NB4 (cell line): ENCODE measurements around the gene PMEL.
"Not testable (repeated sequence)": the region's sequence is repeated elsewhere in the genome, so short reads cannot be mapped to it uniquely, and the experiment has no call there.

ENCODE experiments used
- DNase-seq: peaks from one replicate; pipeline ENCODE4 v3.0.0; 2010; ENCODE audit warnings: low read depth
- H3K4me3 ChIP-seq: one replicate; pipeline ENCODE4 v1.5.1; 2011; ENCODE audit warnings: mild to moderate bottlenecking, low read depth, low read length, moderate library complexity
- MYC ChIP-seq: IDR thresholded peaks from 2 replicates; pipeline ENCODE4 v1.6.1; 2011; ENCODE audit warnings: low read depth, low read length
- POLR2A ChIP-seq: IDR thresholded peaks from 2 replicates; pipeline ENCODE4 v1.6.1; 2011; ENCODE audit warnings: mild to moderate bottlenecking; ENCODE audit not compliant: insufficient read length; ENCODE audit errors: extremely low read depth
- TF ChIP-seq, protein P1 (sequence below): IDR thresholded peaks from one replicate; pipeline ENCODE4 v1.5.1; 2012; ENCODE audit warnings: low read depth, low read length
- TF ChIP-seq, protein P2 (sequence below): IDR thresholded peaks from 2 replicates; pipeline ENCODE4 v1.6.1; 2011; ENCODE audit warnings: low read depth, low read length

The PMEL gene

DNA sequence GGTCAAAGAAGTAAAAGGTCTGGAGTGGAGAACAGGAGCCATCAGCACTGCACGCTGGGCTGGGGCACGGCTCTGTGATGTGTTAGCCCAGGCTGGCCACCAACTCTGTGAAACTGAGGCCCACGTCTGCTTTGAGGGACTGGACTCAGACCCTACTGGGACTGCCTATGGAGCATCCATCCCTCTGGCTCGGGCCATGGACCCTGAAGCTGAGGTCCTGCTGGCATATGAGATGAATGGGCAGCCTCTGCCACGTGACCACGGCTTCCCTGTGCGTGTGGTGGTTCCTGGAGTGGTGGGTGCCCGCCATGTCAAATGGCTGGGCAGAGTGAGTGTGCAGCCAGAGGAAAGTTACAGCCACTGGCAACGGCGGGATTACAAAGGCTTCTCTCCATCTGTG, 38.4 kb upstream of the PMEL start:
- H3K4me3 ChIP-seq: no peak overlapping the region
- DNase-seq: no peak
- TF ChIP-seq POLR2A (no peak), MYC (no peak)
- TF ChIP-seq, protein P1, sequence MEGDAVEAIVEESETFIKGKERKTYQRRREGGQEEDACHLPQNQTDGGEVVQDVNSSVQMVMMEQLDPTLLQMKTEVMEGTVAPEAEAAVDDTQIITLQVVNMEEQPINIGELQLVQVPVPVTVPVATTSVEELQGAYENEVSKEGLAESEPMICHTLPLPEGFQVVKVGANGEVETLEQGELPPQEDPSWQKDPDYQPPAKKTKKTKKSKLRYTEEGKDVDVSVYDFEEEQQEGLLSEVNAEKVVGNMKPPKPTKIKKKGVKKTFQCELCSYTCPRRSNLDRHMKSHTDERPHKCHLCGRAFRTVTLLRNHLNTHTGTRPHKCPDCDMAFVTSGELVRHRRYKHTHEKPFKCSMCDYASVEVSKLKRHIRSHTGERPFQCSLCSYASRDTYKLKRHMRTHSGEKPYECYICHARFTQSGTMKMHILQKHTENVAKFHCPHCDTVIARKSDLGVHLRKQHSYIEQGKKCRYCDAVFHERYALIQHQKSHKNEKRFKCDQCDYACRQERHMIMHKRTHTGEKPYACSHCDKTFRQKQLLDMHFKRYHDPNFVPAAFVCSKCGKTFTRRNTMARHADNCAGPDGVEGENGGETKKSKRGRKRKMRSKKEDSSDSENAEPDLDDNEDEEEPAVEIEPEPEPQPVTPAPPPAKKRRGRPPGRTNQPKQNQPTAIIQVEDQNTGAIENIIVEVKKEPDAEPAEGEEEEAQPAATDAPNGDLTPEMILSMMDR: no peak
- TF ChIP-seq, protein P2, sequence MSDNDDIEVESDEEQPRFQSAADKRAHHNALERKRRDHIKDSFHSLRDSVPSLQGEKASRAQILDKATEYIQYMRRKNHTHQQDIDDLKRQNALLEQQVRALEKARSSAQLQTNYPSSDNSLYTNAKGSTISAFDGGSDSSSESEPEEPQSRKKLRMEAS: no peak

DNA sequence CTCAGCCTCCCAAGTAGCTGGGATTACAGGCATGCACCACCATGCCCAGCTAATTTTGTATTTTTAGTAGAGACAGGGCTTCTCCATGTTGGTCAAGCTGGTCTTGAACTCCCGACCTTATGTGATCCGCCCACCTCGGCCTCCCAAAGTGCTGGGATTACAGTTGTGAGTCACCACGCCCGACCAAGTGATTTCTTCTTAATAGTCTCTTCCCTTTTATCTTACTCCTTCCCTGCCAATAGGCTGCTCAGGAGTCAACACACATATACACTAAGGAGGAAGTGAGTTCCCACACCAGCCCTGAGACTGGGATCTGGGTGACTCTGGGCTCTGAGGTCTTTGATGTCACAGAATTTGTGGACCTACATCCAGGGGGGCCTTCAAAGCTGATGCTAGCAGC, 37.5 kb upstream of the PMEL start:
- peak; percentile 44 for DNase-seq
- not testable (repeated sequence) for H3K4me3 ChIP-seq

DNA sequence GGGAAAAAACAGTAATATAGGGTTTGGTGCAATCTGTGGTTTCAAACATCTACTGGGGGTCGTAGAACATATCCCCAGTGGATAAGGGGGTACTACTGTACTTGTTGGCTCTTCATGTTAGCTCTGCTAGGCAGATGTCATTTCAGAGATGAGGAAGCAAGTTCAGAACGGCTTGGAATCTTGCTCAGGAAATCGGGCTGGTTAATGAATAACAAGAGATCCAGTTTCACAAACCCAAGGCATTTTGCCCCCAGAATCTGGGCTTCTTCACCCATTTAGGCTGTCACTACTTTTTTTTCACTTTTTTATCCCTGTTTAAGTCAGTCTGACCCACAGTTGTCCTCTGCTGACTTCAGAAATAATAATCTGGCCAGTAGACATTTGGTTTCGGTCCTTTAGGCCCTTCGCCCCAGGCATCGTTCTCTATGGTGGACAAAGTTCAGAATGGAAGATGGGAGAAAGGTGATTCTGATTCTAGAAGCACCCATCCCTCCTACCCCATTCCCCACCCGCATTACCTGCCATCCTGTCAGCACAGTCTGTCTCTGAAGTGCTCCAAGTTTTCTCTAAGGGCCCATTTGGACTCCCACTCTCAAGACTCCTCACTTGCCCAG, 35.8 kb upstream of the PMEL start:
- TF ChIP-seq, protein P2: no peak
- TF ChIP-seq, protein P1: no peak
- no peak for TF ChIP-seq MYC
- no peak for TF ChIP-seq POLR2A
- DNase-seq: no peak
- no peak overlapping the region for H3K4me3 ChIP-seq

DNA sequence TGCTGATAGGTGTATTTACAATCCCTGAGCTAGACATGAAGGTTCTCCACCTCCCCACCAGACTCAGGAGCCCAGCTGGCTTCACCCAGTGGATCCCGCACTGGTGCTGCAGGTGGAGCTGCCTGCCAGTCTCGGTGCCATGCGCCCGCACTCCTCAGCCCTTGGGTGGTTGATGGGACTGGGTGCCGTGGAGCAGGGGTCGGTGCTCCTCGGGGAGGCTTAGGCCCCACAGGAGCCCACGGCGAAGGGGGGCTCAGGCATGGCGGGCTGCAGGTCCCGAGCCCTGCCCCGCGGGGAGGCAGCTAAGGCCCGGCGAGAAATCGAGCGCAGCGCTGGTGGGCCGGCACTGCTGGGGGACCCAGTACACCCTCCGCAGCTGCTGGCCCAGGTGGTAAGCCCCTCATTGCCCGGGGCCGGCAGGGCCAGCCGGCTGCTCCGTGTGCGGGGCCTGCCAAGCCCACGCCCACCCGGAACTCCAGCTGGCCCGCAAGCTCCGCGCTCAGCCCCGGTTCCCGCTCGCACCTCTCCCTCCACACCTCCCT, 34.2 kb upstream of the PMEL start:
- not testable (repeated sequence) for H3K4me3 ChIP-seq

DNA sequence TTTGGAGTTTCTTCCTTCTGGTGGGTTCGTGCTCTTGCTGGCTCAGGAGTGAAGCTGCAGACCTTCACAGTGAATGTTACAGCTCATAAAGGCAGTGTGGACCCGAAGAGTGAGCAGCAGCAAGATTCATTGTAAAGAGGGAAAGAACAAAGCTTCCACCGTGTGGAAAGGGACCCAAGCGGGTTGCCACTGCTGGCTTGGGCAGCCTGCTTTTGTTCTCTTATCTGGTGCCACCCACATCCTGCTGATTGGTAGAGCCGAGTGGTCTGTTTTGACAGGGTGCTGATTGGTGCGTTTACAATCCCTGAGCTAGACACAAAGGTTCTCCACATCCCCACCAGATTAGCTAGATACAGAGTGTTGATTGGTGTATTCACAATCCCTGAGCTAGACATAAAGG, 33.7 kb upstream of the PMEL start:
- H3K4me3 ChIP-seq, DNase-seq: not testable (repeated sequence)

More for the DNA sequence above, 34.2 kb upstream of the PMEL start:
- not testable (repeated sequence) for DNase-seq

DNA sequence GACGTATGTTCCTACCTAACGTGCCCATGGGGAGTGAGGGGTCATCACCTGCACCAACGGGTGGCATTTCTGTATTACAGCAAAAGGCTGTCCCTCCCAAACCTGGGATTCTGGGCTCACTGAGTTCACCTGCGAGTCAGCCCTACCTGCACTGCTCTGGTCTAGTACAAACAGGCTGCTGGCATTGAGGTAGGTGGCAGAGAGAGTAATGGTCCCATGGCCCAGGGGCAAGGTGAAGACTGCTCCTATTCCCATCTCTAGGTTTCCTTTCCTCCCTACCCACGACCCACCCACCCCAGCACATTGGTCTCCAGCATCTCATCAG, 31.7 kb upstream of the PMEL start:
- no peak overlapping the region for H3K4me3 ChIP-seq
- DNase-seq: peak; percentile 11
- TF ChIP-seq MYC: no peak
- TF ChIP-seq, protein P1: no peak

DNA sequence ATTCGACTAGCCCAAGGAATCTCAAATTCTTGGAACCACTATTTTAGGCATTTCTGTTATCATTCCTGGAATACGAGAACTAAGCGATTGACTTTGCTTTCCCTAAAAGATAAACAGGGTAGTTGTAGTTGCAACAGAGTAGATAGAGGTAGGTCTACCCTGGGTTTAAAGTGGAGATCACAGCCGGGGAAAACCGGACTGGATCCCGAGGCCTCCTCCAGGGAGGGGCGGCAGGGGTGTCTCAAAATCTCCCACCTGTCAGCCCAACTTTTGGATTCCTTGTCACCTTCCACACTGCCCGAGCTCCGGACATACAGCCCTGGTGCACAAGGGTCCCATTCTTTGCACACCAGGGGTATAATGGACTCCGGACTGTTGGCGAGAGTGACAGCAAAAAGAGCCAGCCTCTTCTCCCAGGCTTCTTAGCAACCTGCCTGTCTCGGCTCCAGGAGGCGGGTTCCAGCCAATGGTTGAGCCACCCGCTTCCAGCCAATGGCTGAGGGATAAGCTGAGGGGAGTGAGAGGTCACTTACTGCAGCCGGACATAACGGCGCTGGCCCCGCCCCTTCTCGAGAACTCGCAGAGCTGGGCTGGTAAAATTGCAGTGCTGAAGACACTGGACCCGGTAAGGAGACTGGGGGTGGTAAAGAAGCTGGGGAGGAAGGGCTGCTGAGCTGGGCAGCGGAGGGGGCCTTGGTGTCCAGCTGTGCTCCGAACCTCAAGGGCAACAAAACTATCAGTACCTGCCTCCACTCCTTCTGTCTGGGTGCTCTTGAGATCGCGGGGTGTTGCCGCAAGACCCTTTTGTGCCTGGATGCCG, 31.1 kb upstream of the PMEL start, which contains the start of gene SUOX:
TSS of gene SUOX (plus strand) at position 562 of the 820 bp plus-strand sequence. CDS start 4,946 bp downstream, outside the sequence.
- no peak within 1 kb of the TSS for H3K4me3 ChIP-seq
- TF ChIP-seq POLR2A: peak; percentile 13
- TF ChIP-seq MYC: no peak
- TF ChIP-seq, protein P1: no peak
- TF ChIP-seq, protein P2: no peak
- DNase-seq: peak; percentile 24
